ENCODE measurements around the gene LRFN4. TPM values are rescaled to one million over a fixed set of nuclear protein-coding genes. Genes with fewer than 3 reads are reported as not detected.
A peak's percentile ranks its signal among the peaks of the same experiment; 100 is the strongest.

The LRFN4 gene
- total RNA-seq, 1 experiment from 2014 or later: 56.7 TPM

DNA sequence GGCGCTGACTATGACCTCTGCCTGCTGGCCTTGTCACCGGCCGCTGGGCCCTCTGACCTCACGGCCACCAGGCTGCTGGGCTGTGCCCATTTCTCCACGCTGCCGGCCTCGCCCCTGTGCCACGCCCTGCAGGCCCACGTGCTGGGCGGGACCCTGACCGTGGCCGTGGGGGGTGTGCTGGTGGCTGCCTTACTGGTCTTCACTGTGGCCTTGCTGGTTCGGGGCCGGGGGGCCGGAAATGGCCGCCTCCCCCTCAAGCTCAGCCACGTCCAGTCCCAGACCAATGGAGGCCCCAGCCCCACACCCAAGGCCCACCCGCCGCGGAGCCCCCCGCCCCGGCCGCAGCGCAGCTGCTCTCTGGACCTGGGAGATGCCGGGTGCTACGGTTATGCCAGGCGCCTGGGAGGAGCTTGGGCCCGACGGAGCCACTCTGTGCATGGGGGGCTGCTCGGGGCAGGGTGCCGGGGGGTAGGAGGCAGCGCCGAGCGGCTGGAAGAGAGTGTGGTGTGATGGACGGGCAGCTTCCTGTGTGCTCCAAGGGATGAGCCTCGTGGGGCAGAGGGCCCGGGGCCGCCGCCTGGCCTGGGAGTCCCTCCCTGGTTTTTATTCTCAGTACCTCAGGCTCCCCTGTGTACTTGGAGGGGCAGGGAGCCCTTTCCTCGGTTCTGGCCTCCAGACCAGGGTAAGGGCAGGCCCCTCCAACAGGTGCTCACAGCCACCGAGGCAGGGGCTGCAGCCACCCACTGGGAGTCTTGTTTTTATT lies 3.0 kb downstream of the LRFN4 start:
- Histone ChIP-seq H3K4me3 (ENCODE audit: low read depth in 2 of 2, low read length in 2 of 2) (no peak overlapping the region), H3K27me3 (ENCODE audit: control insufficient read depth, insufficient read depth, low read length) (no peaks in the 10 kb centered on the region), H3K27ac (ENCODE audit: low read length) (peak overlapping the region; percentile 17; the same call in 1 of the 2 replicates), H3K9me3 (ENCODE audit: control insufficient read depth, insufficient read depth, low read depth, low read length) (no peaks in the 10 kb centered on the region), H3K36me3 (ENCODE audit: control insufficient read depth, insufficient read depth, low read length) (no peaks in the 10 kb centered on the region), H3K4me1 (ENCODE audit: control insufficient read depth, insufficient read depth, low read length) (peaks cover 22% of the 10 kb centered on the region)
- intact Hi-C loops (cut with micrococcal nuclease; ENCODE audit: unreplicated experiment): no loop called here
- DNase-seq (ENCODE audit: low read depth, low spot score): no peak
- no peak for TF ChIP-seq TCF7L2 (IDR thresholded peaks at IDR 0.05; ENCODE audit: low read depth, low read length)
- TF ChIP-seq SIN3A (IDR thresholded peaks at IDR 0.05; ENCODE audit: borderline replicate concordance, insufficient read depth, low read depth, low read length): no peak
- no peak for TF ChIP-seq REST (IDR thresholded peaks at IDR 0.05; ENCODE audit: insufficient read depth in 1 of 2, low read depth in 2 of 2, low read length in 1 of 2)
- no peak for TF ChIP-seq POLR2AphosphoS5 (IDR thresholded peaks at IDR 0.05; ENCODE audit: low read depth, low read length)
- TF ChIP-seq, protein P1, sequence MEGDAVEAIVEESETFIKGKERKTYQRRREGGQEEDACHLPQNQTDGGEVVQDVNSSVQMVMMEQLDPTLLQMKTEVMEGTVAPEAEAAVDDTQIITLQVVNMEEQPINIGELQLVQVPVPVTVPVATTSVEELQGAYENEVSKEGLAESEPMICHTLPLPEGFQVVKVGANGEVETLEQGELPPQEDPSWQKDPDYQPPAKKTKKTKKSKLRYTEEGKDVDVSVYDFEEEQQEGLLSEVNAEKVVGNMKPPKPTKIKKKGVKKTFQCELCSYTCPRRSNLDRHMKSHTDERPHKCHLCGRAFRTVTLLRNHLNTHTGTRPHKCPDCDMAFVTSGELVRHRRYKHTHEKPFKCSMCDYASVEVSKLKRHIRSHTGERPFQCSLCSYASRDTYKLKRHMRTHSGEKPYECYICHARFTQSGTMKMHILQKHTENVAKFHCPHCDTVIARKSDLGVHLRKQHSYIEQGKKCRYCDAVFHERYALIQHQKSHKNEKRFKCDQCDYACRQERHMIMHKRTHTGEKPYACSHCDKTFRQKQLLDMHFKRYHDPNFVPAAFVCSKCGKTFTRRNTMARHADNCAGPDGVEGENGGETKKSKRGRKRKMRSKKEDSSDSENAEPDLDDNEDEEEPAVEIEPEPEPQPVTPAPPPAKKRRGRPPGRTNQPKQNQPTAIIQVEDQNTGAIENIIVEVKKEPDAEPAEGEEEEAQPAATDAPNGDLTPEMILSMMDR (IDR thresholded peaks at IDR 0.05): no peak
- ChIA-PET POLR2A (interaction anchor here (0.6 kb wide), 1 partner anchor 666 kb away, joined by 4 read pairs; no protein-coding TSS in a partner anchor), CTCF (no interaction called here)
- BruUV-seq (replicated peaks): no TSS peak
- ATAC-seq: no peak
- in situ Hi-C loops (cut with HindIII; ENCODE audit: low pct_unique_long_range_greater_than_20kb, low sequenced_read_pairs): no loop called here

- no TSS peak for BruUV-seq (replicated peaks)
- peaks cover 18% of the 10 kb centered on the region for H3K4me1 ChIP-seq (ENCODE audit: control insufficient read depth, insufficient read depth, low read length)
- ATAC-seq (no peak), DNase-seq (ENCODE audit: low read depth, low spot score) (no peak)
- no peak for TF ChIP-seq POLR2AphosphoS5 (IDR thresholded peaks at IDR 0.05; ENCODE audit: low read depth, low read length)
- TF ChIP-seq, protein P1 (IDR thresholded peaks at IDR 0.05): no peak
- TF ChIP-seq REST (IDR thresholded peaks at IDR 0.05; ENCODE audit: insufficient read depth in 1 of 2, low read depth in 2 of 2, low read length in 1 of 2): no peak
- no peak for TF ChIP-seq SIN3A (IDR thresholded peaks at IDR 0.05; ENCODE audit: borderline replicate concordance, insufficient read depth, low read depth, low read length)
- no peak for TF ChIP-seq TCF7L2 (IDR thresholded peaks at IDR 0.05; ENCODE audit: low read depth, low read length)
- no peak overlapping the region for H3K4me3 ChIP-seq (ENCODE audit: low read depth in 2 of 2, low read length in 2 of 2)
- H3K27ac ChIP-seq (ENCODE audit: low read length): peak overlapping the region; percentile 17; the same call in 1 of the 2 replicates
- ChIA-PET POLR2A (no interaction called here), CTCF (no interaction called here)
- no peaks in the 10 kb centered on the region for H3K9me3 ChIP-seq (ENCODE audit: control insufficient read depth, insufficient read depth, low read depth, low read length)
- H3K36me3 ChIP-seq (ENCODE audit: control insufficient read depth, insufficient read depth, low read length): no peaks in the 10 kb centered on the region
- in situ Hi-C loops (cut with HindIII; ENCODE audit: low pct_unique_long_range_greater_than_20kb, low sequenced_read_pairs): no loop called here
- intact Hi-C loops (cut with micrococcal nuclease; ENCODE audit: unreplicated experiment): no loop called here
- H3K27me3 ChIP-seq (ENCODE audit: control insufficient read depth, insufficient read depth, low read length): no peaks in the 10 kb centered on the region
Observed at GRCh38 chr11:66860449-66860831, 3.6 kb downstream of the LRFN4 start.
